ENCODE measurements around the gene GPC5. TPM values are rescaled to one million over a fixed set of nuclear protein-coding genes. Genes with fewer than 3 reads are reported as not detected.

GPC5 gene
- total RNA-seq, 1 donor from 2014 or later, result 0.17 TPM

DNA sequence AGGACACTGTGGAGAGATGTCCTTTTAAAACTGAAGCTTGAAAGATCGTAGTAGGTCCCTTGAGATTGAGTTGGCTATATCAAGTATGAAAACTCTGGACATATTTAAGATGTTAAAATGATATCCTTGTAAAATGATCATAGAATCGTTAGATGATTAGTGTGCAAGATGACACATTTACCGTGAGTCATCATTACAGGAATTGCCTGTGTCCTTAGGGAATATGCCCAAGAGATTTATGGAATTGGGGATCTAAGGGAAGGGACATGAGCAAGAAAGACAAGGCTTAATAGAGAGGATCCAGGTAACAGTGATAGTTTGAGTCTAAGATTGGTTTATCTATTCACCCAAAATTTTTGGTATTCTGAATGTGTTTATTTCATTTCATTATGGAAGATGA is 233.7 kb downstream of the GPC5 start:
- no peak overlapping the region for H3K4me3 ChIP-seq (ENCODE audit: low read depth, low read length)
- TF ChIP-seq, protein P1, sequence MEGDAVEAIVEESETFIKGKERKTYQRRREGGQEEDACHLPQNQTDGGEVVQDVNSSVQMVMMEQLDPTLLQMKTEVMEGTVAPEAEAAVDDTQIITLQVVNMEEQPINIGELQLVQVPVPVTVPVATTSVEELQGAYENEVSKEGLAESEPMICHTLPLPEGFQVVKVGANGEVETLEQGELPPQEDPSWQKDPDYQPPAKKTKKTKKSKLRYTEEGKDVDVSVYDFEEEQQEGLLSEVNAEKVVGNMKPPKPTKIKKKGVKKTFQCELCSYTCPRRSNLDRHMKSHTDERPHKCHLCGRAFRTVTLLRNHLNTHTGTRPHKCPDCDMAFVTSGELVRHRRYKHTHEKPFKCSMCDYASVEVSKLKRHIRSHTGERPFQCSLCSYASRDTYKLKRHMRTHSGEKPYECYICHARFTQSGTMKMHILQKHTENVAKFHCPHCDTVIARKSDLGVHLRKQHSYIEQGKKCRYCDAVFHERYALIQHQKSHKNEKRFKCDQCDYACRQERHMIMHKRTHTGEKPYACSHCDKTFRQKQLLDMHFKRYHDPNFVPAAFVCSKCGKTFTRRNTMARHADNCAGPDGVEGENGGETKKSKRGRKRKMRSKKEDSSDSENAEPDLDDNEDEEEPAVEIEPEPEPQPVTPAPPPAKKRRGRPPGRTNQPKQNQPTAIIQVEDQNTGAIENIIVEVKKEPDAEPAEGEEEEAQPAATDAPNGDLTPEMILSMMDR (IDR thresholded peaks at IDR 0.05; ENCODE audit: insufficient read depth, low read length, poor library complexity, severe bottlenecking), result no peak
- DNase-seq (ENCODE audit: low read depth), result no peak
- H3K27me3 ChIP-seq (ENCODE audit: control insufficient read depth, insufficient read depth, low read length), result no peaks in the 10 kb centered on the region
- H3K36me3 ChIP-seq (ENCODE audit: control insufficient read depth, insufficient read depth, low read length), result no peaks in the 10 kb centered on the region

DNA sequence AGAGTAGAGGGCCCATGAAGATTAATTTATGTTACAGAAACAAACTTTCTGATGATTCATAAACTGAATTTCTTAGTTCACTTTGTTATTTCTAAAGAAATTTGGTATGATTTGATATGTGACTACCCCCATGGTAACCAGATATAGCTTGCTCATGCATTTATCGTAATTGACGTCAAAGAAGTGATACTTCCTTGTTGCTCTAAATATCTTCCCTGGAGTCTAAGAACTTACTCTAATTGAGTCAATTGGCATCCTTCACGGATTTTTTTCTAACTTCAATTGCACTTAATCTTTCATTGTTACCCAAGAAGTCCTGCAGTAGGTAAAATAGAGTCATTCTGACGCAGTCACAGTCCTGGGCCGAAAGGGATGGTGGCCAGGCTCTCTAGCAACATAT is 240.9 kb downstream of the GPC5 start:
- H3K4me3 ChIP-seq (ENCODE audit: low read depth, low read length), result no peak overlapping the region
- no peaks in the 10 kb centered on the region for H3K27me3 ChIP-seq (ENCODE audit: control insufficient read depth, insufficient read depth, low read length)
- TF ChIP-seq, protein P1 (IDR thresholded peaks at IDR 0.05; ENCODE audit: insufficient read depth, low read length, poor library complexity, severe bottlenecking), result no peak
- no peaks in the 10 kb centered on the region for H3K36me3 ChIP-seq (ENCODE audit: control insufficient read depth, insufficient read depth, low read length)
- no peak for DNase-seq (ENCODE audit: low read depth)

DNA sequence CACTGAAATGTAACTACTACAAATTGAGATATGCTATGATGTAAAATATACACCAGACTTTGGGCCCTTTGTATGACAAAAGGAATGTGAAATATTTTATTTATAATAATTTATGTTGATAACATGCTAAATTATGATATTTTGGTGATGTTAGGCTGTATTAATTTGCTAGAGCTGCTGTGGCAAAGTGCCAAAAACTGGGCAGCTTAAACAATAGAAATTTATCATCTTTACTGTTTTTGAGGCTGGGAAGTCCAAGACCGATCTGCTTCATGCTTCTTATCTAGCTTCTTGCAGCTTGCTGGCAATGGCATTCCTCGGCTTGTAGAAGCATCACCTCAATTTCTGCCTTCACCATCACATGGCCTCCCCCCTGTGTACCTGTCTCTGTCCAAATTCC is 245.0 kb downstream of the GPC5 start:
- TF ChIP-seq, protein P1 (IDR thresholded peaks at IDR 0.05; ENCODE audit: insufficient read depth, low read length, poor library complexity, severe bottlenecking), result no peak
- DNase-seq (ENCODE audit: low read depth), result no peak
- H3K36me3 ChIP-seq (ENCODE audit: control insufficient read depth, insufficient read depth, low read length), result no peaks in the 10 kb centered on the region
- no peaks in the 10 kb centered on the region for H3K27me3 ChIP-seq (ENCODE audit: control insufficient read depth, insufficient read depth, low read length)
- no peak overlapping the region for H3K4me3 ChIP-seq (ENCODE audit: low read depth, low read length)

DNA sequence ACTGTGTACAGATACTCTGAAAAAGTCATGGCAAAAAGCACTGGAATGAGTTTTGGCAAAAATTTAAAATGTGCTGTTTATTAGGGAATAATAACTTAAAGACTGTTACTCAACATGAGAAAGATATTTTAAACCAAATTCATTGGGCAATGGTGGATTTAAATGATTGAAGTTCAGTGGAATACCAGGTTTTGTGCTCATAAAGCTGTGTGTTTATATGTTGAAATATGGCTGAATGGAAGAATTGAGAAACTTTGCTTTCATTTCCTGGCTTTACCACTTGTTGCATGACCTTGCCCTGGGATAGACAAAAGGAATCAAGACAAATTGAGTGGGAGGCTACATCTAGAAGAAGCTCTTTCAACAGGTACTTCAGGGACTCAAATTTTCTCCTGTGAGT is 246.4 kb downstream of the GPC5 start:
- Histone ChIP-seq H3K36me3 (ENCODE audit: control insufficient read depth, insufficient read depth, low read length) (no peaks in the 10 kb centered on the region), H3K27me3 (ENCODE audit: control insufficient read depth, insufficient read depth, low read length) (no peaks in the 10 kb centered on the region), H3K4me3 (ENCODE audit: low read depth, low read length) (no peak overlapping the region)
- TF ChIP-seq, protein P1 (IDR thresholded peaks at IDR 0.05; ENCODE audit: insufficient read depth, low read length, poor library complexity, severe bottlenecking), result no peak
- no peak for DNase-seq (ENCODE audit: low read depth)

DNA sequence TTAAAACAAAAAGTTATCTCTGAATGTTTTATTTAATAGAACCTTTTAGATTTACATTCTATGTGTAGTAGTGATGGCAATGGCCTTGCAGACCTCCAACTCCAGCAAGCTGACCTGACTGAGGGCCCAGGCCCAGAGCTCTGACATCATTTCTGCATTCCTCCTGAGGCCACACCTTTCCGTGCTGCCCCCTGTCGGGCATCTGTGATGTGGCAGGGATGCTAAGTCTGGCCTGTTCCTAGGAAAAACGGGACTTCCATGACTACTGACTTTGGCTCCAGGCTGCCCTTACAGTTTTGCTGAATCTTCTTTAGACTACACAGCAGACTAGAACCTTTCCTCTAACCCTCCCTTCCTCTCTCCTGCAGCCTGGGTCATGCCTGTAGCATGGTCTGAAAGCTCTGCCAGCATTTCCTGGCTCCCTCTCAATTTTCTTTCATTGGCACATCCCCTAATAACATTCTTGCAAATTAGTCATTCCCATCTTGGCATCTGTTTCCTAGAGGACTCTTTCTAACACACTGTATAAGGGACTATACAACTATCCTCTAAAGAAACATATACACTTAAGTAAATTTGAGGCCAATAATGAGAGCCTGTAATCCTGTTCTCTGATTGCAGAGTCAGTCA is 249.1 kb downstream of the GPC5 start:
- TF ChIP-seq, protein P1 (IDR thresholded peaks at IDR 0.05; ENCODE audit: insufficient read depth, low read length, poor library complexity, severe bottlenecking), result peak; percentile 37
- no peak for DNase-seq (ENCODE audit: low read depth)
- H3K36me3 ChIP-seq (ENCODE audit: control insufficient read depth, insufficient read depth, low read length), result no peaks in the 10 kb centered on the region
- H3K4me3 ChIP-seq (ENCODE audit: low read depth, low read length), result no peak overlapping the region
- H3K27me3 ChIP-seq (ENCODE audit: control insufficient read depth, insufficient read depth, low read length), result no peaks in the 10 kb centered on the region

DNA sequence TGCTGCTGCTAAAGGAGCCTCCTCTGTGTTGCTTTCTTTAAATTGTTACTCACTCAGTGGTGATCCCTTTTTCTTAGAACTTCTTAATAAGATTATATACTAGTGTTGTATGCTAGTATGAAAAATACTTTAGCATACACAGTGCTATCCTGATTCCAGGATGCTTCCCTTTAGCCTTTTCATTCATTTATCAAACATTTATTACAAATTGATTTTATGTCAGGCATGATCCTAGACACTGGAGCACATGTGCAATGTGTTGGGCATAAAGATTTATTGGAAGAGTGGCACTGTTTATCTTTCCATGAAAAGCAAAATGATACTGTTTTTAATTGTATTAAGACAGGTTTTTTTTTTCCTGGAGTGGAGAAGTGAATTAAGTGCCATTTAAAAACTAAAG is 249.6 kb downstream of the GPC5 start:
- DNase-seq (ENCODE audit: low read depth), result no peak
- H3K4me3 ChIP-seq (ENCODE audit: low read depth, low read length), result no peak overlapping the region
- TF ChIP-seq, protein P1 (IDR thresholded peaks at IDR 0.05; ENCODE audit: insufficient read depth, low read length, poor library complexity, severe bottlenecking), result no peak
- no peaks in the 10 kb centered on the region for H3K36me3 ChIP-seq (ENCODE audit: control insufficient read depth, insufficient read depth, low read length)
- H3K27me3 ChIP-seq (ENCODE audit: control insufficient read depth, insufficient read depth, low read length), result no peaks in the 10 kb centered on the region
